Activated CD4-positive, alpha-beta T cell treated with anti-CD3 and anti-CD28 coated beads, Interleukin-10, Interleukin-2, amounts not matched to agents 100 ng/mL and 50 ng/mL, durations not matched to agents 16 hours and 8 hours (primary cell): ENCODE data around the gene CHRM2.

Experiments
- DNase-seq: peaks from one replicate; pipeline ENCODE4 v3.0.0-alpha.2; 2020

CHRM2 gene

DNA sequence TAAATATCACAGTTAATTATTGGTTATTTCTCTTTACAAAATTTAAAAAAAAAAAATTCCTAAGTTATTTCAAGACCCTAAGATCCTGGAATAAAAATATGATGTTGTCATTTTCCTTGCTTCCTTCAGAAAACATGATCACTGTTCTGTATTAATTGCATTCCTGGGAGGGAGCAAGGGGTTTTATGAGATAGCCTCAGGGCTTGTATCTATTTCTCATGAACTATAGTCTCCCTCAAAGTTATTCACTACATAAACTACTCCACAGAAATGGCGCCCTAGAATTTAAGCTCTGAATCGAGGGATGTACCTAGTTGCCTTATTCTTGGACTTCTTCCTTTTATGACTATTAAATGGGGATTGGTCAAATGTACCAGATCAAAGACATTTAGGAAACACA lies 170.3 kb downstream of the CHRM2 start:
- DNase-seq = no peak

DNA sequence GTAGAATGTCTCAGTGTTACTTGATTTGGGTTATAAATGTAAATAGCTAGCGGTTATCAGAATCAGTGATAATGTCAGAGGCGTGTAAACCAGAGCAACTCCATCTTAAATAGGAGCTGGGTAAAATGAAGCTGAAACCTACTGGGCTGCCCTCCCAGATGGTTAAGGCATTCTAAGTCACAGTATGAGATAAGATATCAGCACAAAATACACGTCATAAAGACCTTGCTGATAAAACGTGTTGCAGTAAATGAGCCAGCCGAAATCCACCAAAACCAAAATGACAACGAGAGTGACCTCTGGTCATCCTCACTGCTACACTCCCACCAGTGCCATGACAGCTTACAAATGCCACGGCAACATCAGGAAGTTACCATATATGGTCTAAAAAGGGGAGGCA lies 172.3 kb downstream of the CHRM2 start:
- DNase-seq = no peak

DNA sequence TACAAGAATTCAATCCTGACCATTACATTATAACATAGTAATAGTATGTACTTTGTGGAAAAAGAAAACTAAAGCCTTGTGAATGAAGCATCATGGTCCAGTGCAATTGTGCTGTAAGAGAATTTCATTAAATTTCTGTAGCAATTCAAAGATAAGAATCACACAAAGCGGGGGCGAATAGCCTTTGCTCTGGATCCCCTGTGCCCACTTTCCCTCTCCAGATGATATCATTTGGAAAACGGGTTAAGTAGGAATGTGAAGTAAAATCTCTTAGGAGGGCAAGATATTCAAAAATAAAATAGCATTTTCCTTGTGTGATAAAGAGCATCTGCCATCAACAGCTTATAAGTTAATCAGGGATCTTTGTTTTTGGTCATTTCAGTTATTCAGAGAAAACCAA lies 177.1 kb downstream of the CHRM2 start:
- no peak for DNase-seq

DNA sequence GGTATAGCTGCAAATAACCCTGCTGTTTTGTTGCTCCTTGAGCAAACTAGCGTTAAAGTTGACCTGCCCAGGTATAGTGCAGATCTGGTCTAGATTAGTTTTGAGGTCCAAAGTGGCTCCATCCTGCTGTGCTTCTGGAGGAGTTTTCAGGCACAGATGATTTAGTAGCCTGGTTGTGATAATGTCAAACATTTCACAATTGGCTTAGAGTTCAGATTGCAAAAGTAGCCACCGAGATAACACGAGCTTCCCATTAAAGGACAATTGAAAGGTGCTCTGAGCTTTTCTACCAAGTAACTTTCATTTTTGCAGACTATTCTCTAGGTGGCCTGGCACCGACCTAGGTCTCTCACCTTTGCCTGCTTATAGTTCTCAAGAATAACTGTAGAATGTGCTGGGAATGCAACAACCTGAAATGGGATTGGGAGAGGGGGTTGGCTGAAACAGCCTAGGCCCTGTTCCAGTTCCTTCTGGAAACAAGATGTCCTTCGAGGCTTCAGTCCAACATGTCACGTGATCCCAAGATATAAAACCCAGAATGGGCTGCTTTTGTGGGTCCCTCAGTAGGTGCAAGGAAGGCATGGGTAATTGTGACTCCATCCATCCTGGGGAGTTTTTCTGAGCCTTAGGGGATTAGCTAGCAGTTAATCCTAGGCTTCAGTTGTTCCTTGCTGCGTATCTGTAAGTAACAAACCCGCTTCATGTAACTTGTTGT lies 201.0 kb downstream of the CHRM2 start:
- DNase-seq = no peak
